HepG2 (cell line): Measurements from ENCODE around the gene GRIK4. TPM values are rescaled to one million over a fixed set of nuclear protein-coding genes. Genes with fewer than 3 reads are reported as not detected.

ENCODE experiments used
- ELK4 ChIP-seq: sonication (generic); formaldehyde crosslinking; IDR thresholded peaks from 2 replicates; pipeline ENCODE4 v1.9.0; 2021; ENCODE audit warnings: missing genetic modification reagents, borderline replicate concordance
- NPAS2 ChIP-seq: sonication (generic); formaldehyde crosslinking; IDR thresholded peaks from 2 replicates; pipeline ENCODE4 v1.8.0; 2022; ENCODE audit warnings: mild to moderate bottlenecking, missing genetic modification reagents, borderline replicate concordance
- PRDM10 ChIP-seq: sonication (generic); formaldehyde crosslinking; IDR thresholded peaks from 2 replicates; pipeline ENCODE4 v1.4.0; 2020; ENCODE audit warnings: low read depth, missing genetic modification reagents
- ZBTB26 ChIP-seq: IDR thresholded peaks from 2 replicates; pipeline ENCODE4 v1.6.1; 2016; ENCODE audit warnings: missing compliant biosample characterization, missing genetic modification reagents, borderline replicate concordance
- ZNF331 ChIP-seq: sonication (generic); formaldehyde crosslinking; IDR thresholded peaks from 2 replicates; pipeline ENCODE4 v1.4.0; 2020; ENCODE audit warnings: missing genetic modification reagents
- polyA plus RNA-seq, 8 experiments: library from polyadenylated mRNA; depleted of rRNA in 3 of 8; stranded (reverse) in 7 of 8; unstranded in 1 of 8; fragments of >200 nt; fragmentation: Illumina TruSeq in 4 of 8; extraction: Trizol in 4 of 8; gene quantifications; 2 replicates each; pipeline versions ENCODE4 v1.2.1 to v1.2.3, GENCODE V29; 2011 to 2016; ENCODE audit warnings: low read depth in 4 of 8, missing spikeins in 1 of 8, mixed read lengths in 1 of 8; ENCODE audit not compliant: insufficient read depth in 1 of 8
- total RNA-seq, 5 experiments: library from RNA; depleted of rRNA; stranded (reverse); fragments of >200 nt; fragmentation: Illumina TruSeq; extraction: Trizol; gene quantifications; 2 replicates each; pipeline ENCODE4 v1.2.3, GENCODE V29; 2016; ENCODE audit warnings: low read depth in 1 of 5

GRIK4 gene
- total and polyA plus RNA-seq, 2 of the 13 experiments (the other 11 are each of a cell fraction or from before 2014, with no cell fraction given), result 0.04 to 0.07 TPM

GRCh38 chr11:120956710-120957495 is 445.4 kb downstream of the GRIK4 start (continued):
- TF ChIP-seq ZBTB26 (CRISPR knock-in tag), result no peak
- no peak for TF ChIP-seq NPAS2 (CRISPR knock-in tag)
- no peak for TF ChIP-seq ELK4 (CRISPR knock-in tag)
- TF ChIP-seq PRDM10 (CRISPR knock-in tag), result no peak
- TF ChIP-seq ZNF331, result no peak
- TF ChIP-seq, all 625 proteins: peak for 0
